NCI-H1417 (cell line): ENCODE results near the gene RRP9.
"Not testable (repeated sequence)": the region's sequence is repeated elsewhere in the genome, so short reads cannot be mapped to it uniquely, and the experiment has no call there.

ENCODE experiments used
- DNase-seq, 3 experiments: peaks; one replicate each; lab custom pipeline; 2025; lab: John Stamatoyannopoulos, UW

Gene RRP9

GRCh38 chr3:51938780-51939425 is 2.8 kb downstream of the RRP9 start:
- no peak for DNase-seq

GRCh38 chr3:51937611-51938450 is 3.9 kb downstream of the RRP9 start:
- no peak for DNase-seq

GRCh38 chr3:51937014-51937413 is 4.7 kb downstream of the RRP9 start:
- DNase-seq = no peak

- DNase-seq = no peak
Observed at GRCh38 chr3:51935886-51936755, 5.6 kb downstream of the RRP9 start.

GRCh38 chr3:51934991-51935885 is 6.5 kb downstream of the RRP9 start:
- no peak for DNase-seq

GRCh38 chr3:51934139-51934850 is 7.4 kb downstream of the RRP9 start:
- DNase-seq = no peak

- no peak for DNase-seq
Observed at GRCh38 chr3:51933471-51934138, 8.1 kb downstream of the RRP9 start.

- DNase-seq = no peak
Observed at GRCh38 chr3:51932471-51933370, 9.0 kb downstream of the RRP9 start.

GRCh38 chr3:51931756-51932155 is 9.9 kb downstream of the RRP9 start:
- DNase-seq = no peak

- no peak for DNase-seq
Observed at GRCh38 chr3:51930439-51930838, 11.3 kb downstream of the RRP9 start.

GRCh38 chr3:51929420-51930003 is 12.2 kb downstream of the RRP9 start:
- no peak for DNase-seq

- not testable (repeated sequence) for DNase-seq
Observed at GRCh38 chr3:51928981-51929380, 12.7 kb downstream of the RRP9 start.

- DNase-seq = no peak
Observed at GRCh38 chr3:51928438-51928837, 13.3 kb downstream of the RRP9 start.

- DNase-seq = no peak
Observed at GRCh38 chr3:51927061-51927977, 14.4 kb downstream of the RRP9 start.

- DNase-seq = no peak
Observed at GRCh38 chr3:51921081-51921578, 20.6 kb downstream of the RRP9 start.

GRCh38 chr3:51916418-51916817 is 25.3 kb downstream of the RRP9 start:
- no peak for DNase-seq

GRCh38 chr3:51908026-51908425 is 33.7 kb downstream of the RRP9 start:
- no peak for DNase-seq
